HepG2 (cell line): ENCODE results near the gene CARMIL3. TPM values are rescaled to one million over a fixed set of nuclear protein-coding genes. Genes with fewer than 3 reads are reported as not detected.

ENCODE experiments used
- AGO1 ChIP-seq: fragments of 200-400 bp; formaldehyde crosslinking; IDR thresholded peaks from 2 replicates; pipeline ENCODE4 v1.6.1; 2017; ENCODE audit warnings: mild to moderate bottlenecking, low read depth, low read length, moderate library complexity; ENCODE audit not compliant: poor library complexity, severe bottlenecking
- ATF7-NPFF ChIP-seq: sonication (generic); formaldehyde crosslinking; IDR thresholded peaks from 2 replicates; pipeline ENCODE4 v1.8.1; 2023; ENCODE audit warnings: mild to moderate bottlenecking, low read depth, missing genetic modification reagents, moderate library complexity
- ATM ChIP-seq: fragments of 450-650 bp; IDR thresholded peaks from 2 replicates; pipeline ENCODE4 v1.7.1; 2017; ENCODE audit warnings: mild to moderate bottlenecking, borderline replicate concordance
- JUNB ChIP-seq: sonication (generic); formaldehyde crosslinking; IDR thresholded peaks from 2 replicates; pipeline ENCODE4 v1.8.0; 2022; ENCODE audit warnings: missing genetic modification reagents, mild to moderate bottlenecking, borderline replicate concordance
- MAFG ChIP-seq: sonication (generic); formaldehyde crosslinking; IDR thresholded peaks from 2 replicates; pipeline ENCODE4 v1.5.1; 2020; ENCODE audit warnings: mild to moderate bottlenecking, missing genetic modification reagents
- MBNL3 ChIP-seq: fragments of 250-450 bp; sonication (Bioruptor Pico); conservative IDR thresholded peaks from 2 replicates; pipeline ENCODE4 v1.8.0; 2022; ENCODE audit warnings: mild to moderate bottlenecking, inconsistent platforms
- PHF5A ChIP-seq: IDR thresholded peaks from one replicate; pipeline ENCODE4 v1.6.1; 2018; ENCODE audit warnings: low read depth, missing genetic modification reagents; ENCODE audit not compliant: unreplicated experiment
- TBX2 ChIP-seq: sonication (generic); formaldehyde crosslinking; IDR thresholded peaks from 2 replicates; pipeline ENCODE4 v1.5.0; 2020; ENCODE audit warnings: missing genetic modification reagents, mild to moderate bottlenecking, borderline replicate concordance
- TEAD2 ChIP-seq: sonication (generic); formaldehyde crosslinking; IDR thresholded peaks from 2 replicates; pipeline ENCODE4 v1.9.0; 2021; ENCODE audit warnings: missing genetic modification reagents
- ZKSCAN8 ChIP-seq: IDR thresholded peaks from 2 replicates; pipeline ENCODE4 v1.6.1; 2016; ENCODE audit warnings: borderline replicate concordance, missing genetic modification reagents, missing compliant biosample characterization
- ZMAT3 ChIP-seq: sonication (generic); formaldehyde crosslinking; conservative IDR thresholded peaks from 2 replicates; pipeline ENCODE4 v1.7.0; 2021; ENCODE audit warnings: missing genetic modification reagents
- ZNF225 ChIP-seq: sonication (generic); formaldehyde crosslinking; IDR thresholded peaks from 2 replicates; pipeline ENCODE4 v1.4.0; 2020; ENCODE audit warnings: mild to moderate bottlenecking, missing genetic modification reagents
- ZNF567 ChIP-seq: sonication (generic); formaldehyde crosslinking; IDR thresholded peaks from 2 replicates; pipeline ENCODE4 v1.8.1; 2023; ENCODE audit warnings: mild to moderate bottlenecking, missing genetic modification reagents, borderline replicate concordance
- ZNF746 ChIP-seq: sonication (generic); formaldehyde crosslinking; IDR thresholded peaks from 2 replicates; pipeline ENCODE4 v1.8.0; 2022; ENCODE audit warnings: mild to moderate bottlenecking, missing genetic modification reagents
- ZNF747 ChIP-seq: sonication (generic); formaldehyde crosslinking; IDR thresholded peaks from 2 replicates; pipeline ENCODE4 v1.8.1; 2023; ENCODE audit warnings: missing genetic modification reagents, mild to moderate bottlenecking, borderline replicate concordance
- ZNF772 ChIP-seq: sonication (generic); formaldehyde crosslinking; IDR thresholded peaks from 2 replicates; pipeline ENCODE4 v1.5.0; 2020; ENCODE audit warnings: mild to moderate bottlenecking, missing genetic modification reagents
- ZNF790 ChIP-seq: sonication (generic); formaldehyde crosslinking; IDR thresholded peaks from 2 replicates; pipeline ENCODE4 v1.8.0; 2022; ENCODE audit warnings: missing genetic modification reagents, mild to moderate bottlenecking, borderline replicate concordance
- ZSCAN25 ChIP-seq: sonication (generic); formaldehyde crosslinking; IDR thresholded peaks from 2 replicates; pipeline ENCODE4 v1.8.0; 2022; ENCODE audit warnings: mild to moderate bottlenecking, missing genetic modification reagents
- polyA plus RNA-seq, 8 experiments: library from polyadenylated mRNA; depleted of rRNA in 3 of 8; stranded (reverse) in 7 of 8; unstranded in 1 of 8; fragments of >200 nt; fragmentation: Illumina TruSeq in 4 of 8; extraction: Trizol in 4 of 8; gene quantifications; 2 replicates each; pipeline versions ENCODE4 v1.2.1 to v1.2.3, GENCODE V29; 2011 to 2016; ENCODE audit warnings: low read depth in 4 of 8, missing spikeins in 1 of 8, mixed read lengths in 1 of 8; ENCODE audit not compliant: insufficient read depth in 1 of 8
- total RNA-seq, 5 experiments: library from RNA; depleted of rRNA; stranded (reverse); fragments of >200 nt; fragmentation: Illumina TruSeq; extraction: Trizol; gene quantifications; 2 replicates each; pipeline ENCODE4 v1.2.3, GENCODE V29; 2016; ENCODE audit warnings: low read depth in 1 of 5
- TF ChIP-seq, protein P1 (sequence below): IDR thresholded peaks from 2 replicates; pipeline ENCODE4 v1.6.1; 2016; ENCODE audit warnings: low read depth, borderline replicate concordance
- TF ChIP-seq, protein P2 (sequence below): IDR thresholded peaks from 2 replicates; pipeline ENCODE4 v1.6.1; 2016; ENCODE audit warnings: low read depth, missing genetic modification reagents, missing compliant biosample characterization
- TF ChIP-seq, protein P3 (sequence below): sonication (generic); formaldehyde crosslinking; IDR thresholded peaks from 2 replicates; pipeline ENCODE4 v1.9.0; 2021; ENCODE audit warnings: missing genetic modification reagents, mild to moderate bottlenecking, borderline replicate concordance
- TF ChIP-seq, protein P4 (sequence below): sonication (generic); formaldehyde crosslinking; IDR thresholded peaks from 2 replicates; pipeline ENCODE4 v1.8.1; 2023; ENCODE audit warnings: mild to moderate bottlenecking, missing genetic modification reagents

CARMIL3 gene
- total and polyA plus RNA-seq, 2 of the 13 experiments (the other 11 are each of a cell fraction or from before 2014, with no cell fraction given), result 0.27 to 0.55 TPM

DNA sequence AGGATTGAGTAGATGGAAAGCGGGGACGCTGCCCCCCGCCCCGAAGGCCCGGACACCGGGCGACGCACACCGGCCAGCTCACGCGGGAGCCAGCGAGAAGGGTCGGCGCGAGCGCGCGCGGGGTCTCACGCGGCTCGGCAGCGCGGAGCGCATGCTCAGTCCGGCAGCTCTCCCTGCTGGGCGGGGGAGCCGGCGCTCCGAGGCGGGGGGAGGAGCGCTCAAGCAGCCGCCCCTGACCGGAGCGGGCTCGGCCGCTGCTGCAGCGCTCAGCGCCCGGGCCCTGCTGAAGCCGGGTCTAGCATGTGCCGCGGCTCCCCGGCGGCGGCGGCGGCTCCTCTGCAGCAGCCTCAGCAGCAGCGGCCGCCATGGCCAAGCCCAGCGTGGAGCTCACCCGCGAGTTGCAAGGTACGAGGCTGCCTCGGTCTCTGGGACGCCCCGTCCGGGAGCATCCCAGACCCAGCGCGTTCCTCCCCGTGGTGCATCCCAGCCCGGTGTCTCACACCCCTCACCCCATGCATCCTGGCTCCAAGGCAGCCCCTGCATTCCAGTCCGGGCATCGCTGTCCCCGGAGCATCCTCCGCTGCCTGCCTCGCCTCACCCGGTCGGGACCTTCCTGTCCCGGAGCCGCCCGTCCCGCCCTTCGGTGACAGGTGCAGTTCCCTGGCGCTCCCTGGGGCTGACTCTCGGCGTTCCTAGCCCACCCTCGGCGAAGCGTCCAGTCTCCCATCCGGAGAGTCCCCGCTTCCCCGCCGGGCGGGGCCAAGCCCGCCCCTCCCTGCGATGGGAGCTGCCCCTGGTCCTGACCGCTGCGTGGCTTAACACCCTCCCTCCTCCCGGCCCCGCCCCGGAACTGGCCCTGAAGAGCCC, at the start of gene CARMIL3 (continued):
- TF ChIP-seq PHF5A (CRISPR knock-in tag) (no peak), ATM (no peak), ZNF746 (CRISPR knock-in tag) (peak; percentile 72), TBX2 (CRISPR knock-in tag) (peak; percentile 86), MBNL3 (CRISPR knock-in tag) (0 out of 2 replicates have a peak, but pooled peaks have one; percentile 11), MAFG (CRISPR knock-in tag) (no peak), AGO1 (no peak), ATF7-NPFF (peak; percentile 89), ZKSCAN8 (CRISPR knock-in tag) (0 out of 2 replicates have a peak, but pooled peaks have one; percentile 15), TEAD2 (CRISPR knock-in tag) (peak; percentile 56), ZSCAN25 (peak; percentile 75; the same call in 1 of the 2 replicates), ZMAT3 (CRISPR knock-in tag) (no peak), ZNF747 (CRISPR knock-in tag) (peak; percentile 54; the same call in 1 of the 2 replicates), ZNF225 (CRISPR knock-in tag) (peak; percentile 89), ZNF790 (peak; percentile 99), ZNF772 (peak; percentile 74; the same call in 1 of the 2 replicates), ZNF567 (CRISPR knock-in tag) (peak; percentile 55), JUNB (CRISPR knock-in tag) (no peak)
- TF ChIP-seq, protein P1, sequence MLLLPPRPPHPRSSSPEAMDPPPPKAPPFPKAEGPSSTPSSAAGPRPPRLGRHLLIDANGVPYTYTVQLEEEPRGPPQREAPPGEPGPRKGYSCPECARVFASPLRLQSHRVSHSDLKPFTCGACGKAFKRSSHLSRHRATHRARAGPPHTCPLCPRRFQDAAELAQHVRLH, result peak; percentile 95; the same call in 1 of the 2 replicates
- TF ChIP-seq, protein P2, sequence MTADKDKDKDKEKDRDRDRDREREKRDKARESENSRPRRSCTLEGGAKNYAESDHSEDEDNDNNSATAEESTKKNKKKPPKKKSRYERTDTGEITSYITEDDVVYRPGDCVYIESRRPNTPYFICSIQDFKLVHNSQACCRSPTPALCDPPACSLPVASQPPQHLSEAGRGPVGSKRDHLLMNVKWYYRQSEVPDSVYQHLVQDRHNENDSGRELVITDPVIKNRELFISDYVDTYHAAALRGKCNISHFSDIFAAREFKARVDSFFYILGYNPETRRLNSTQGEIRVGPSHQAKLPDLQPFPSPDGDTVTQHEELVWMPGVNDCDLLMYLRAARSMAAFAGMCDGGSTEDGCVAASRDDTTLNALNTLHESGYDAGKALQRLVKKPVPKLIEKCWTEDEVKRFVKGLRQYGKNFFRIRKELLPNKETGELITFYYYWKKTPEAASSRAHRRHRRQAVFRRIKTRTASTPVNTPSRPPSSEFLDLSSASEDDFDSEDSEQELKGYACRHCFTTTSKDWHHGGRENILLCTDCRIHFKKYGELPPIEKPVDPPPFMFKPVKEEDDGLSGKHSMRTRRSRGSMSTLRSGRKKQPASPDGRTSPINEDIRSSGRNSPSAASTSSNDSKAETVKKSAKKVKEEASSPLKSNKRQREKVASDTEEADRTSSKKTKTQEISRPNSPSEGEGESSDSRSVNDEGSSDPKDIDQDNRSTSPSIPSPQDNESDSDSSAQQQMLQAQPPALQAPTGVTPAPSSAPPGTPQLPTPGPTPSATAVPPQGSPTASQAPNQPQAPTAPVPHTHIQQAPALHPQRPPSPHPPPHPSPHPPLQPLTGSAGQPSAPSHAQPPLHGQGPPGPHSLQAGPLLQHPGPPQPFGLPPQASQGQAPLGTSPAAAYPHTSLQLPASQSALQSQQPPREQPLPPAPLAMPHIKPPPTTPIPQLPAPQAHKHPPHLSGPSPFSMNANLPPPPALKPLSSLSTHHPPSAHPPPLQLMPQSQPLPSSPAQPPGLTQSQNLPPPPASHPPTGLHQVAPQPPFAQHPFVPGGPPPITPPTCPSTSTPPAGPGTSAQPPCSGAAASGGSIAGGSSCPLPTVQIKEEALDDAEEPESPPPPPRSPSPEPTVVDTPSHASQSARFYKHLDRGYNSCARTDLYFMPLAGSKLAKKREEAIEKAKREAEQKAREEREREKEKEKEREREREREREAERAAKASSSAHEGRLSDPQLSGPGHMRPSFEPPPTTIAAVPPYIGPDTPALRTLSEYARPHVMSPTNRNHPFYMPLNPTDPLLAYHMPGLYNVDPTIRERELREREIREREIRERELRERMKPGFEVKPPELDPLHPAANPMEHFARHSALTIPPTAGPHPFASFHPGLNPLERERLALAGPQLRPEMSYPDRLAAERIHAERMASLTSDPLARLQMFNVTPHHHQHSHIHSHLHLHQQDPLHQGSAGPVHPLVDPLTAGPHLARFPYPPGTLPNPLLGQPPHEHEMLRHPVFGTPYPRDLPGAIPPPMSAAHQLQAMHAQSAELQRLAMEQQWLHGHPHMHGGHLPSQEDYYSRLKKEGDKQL (CRISPR knock-in tag), result no peak
- TF ChIP-seq, protein P3, sequence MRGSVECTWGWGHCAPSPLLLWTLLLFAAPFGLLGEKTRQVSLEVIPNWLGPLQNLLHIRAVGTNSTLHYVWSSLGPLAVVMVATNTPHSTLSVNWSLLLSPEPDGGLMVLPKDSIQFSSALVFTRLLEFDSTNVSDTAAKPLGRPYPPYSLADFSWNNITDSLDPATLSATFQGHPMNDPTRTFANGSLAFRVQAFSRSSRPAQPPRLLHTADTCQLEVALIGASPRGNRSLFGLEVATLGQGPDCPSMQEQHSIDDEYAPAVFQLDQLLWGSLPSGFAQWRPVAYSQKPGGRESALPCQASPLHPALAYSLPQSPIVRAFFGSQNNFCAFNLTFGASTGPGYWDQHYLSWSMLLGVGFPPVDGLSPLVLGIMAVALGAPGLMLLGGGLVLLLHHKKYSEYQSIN, result no peak
- TF ChIP-seq, protein P4, sequence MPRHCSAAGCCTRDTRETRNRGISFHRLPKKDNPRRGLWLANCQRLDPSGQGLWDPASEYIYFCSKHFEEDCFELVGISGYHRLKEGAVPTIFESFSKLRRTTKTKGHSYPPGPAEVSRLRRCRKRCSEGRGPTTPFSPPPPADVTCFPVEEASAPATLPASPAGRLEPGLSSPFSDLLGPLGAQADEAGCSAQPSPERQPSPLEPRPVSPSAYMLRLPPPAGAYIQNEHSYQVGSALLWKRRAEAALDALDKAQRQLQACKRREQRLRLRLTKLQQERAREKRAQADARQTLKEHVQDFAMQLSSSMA, result 0 out of 2 replicates have a peak, but pooled peaks have one; percentile 5
